Liver (tissue), 9 donors: Measurements from ENCODE around the gene RAB34. TPM values are rescaled to one million over a fixed set of nuclear protein-coding genes. Genes with fewer than 3 reads are reported as not detected.

Experiments used
- DNase-seq: peaks from one replicate; pipeline ENCODE4 v3.0.0-alpha.2; 2017; ENCODE audit warnings: low spot score
- H3K27ac ChIP-seq, 2 donors: one replicate each; pipeline ENCODE4 v1.7.0; 2013; ENCODE audit warnings: inconsistent platforms in 2 of 2, low read length in 2 of 2, control low read depth in 1 of 2, low read depth in 1 of 2, mild to moderate bottlenecking in 1 of 2
- H3K27me3 ChIP-seq, 4 donors: one replicate each; pipeline versions ENCODE4 v1.6.1 to v1.7.0; 2013; ENCODE audit warnings: low read length in 3 of 4, inconsistent platforms in 1 of 4, mild to moderate bottlenecking in 1 of 4, moderate library complexity in 1 of 4; ENCODE audit not compliant: control insufficient read depth in 4 of 4, insufficient read depth in 4 of 4
- H3K36me3 ChIP-seq, 4 donors: one replicate each; pipeline versions ENCODE4 v1.6.1 to v1.7.0; 2013; ENCODE audit warnings: low read length in 3 of 4, mild to moderate bottlenecking in 3 of 4, low read depth in 1 of 4, moderate library complexity in 1 of 4; ENCODE audit not compliant: control insufficient read depth in 4 of 4, insufficient read depth in 3 of 4
- H3K4me1 ChIP-seq, 4 donors: one replicate each; pipeline versions ENCODE4 v1.6.1 to v1.7.0; 2013; ENCODE audit warnings: low read length in 3 of 4, mild to moderate bottlenecking in 3 of 4, moderate library complexity in 1 of 4; ENCODE audit not compliant: control insufficient read depth in 4 of 4, insufficient read depth in 4 of 4
- H3K4me3 ChIP-seq, 3 donors: one replicate each; pipeline versions ENCODE4 v1.6.1 to v1.7.0; 2013; ENCODE audit warnings: low read length in 3 of 3, control low read depth in 1 of 3, low read depth in 1 of 3, mild to moderate bottlenecking in 1 of 3
- H3K9ac ChIP-seq, 2 donors: one replicate each; pipeline ENCODE4 v1.7.0; 2013; ENCODE audit warnings: low read length in 2 of 2, mild to moderate bottlenecking in 2 of 2, moderate library complexity in 2 of 2, control low read depth in 1 of 2, low read depth in 1 of 2
- H3K9me3 ChIP-seq, 4 donors: one replicate each; pipeline versions ENCODE4 v1.6.1 to v1.7.0; 2013; ENCODE audit warnings: low read length in 3 of 4; ENCODE audit not compliant: control insufficient read depth in 4 of 4
- CTCF ChIP-seq: fragments of 150-350 bp; IDR thresholded peaks from 2 replicates; pipeline ENCODE4 v1.5.1; 2017; ENCODE audit warnings: improper control_type of control experiment, low read depth, low read length; ENCODE audit not compliant: missing input control
- EGR1 ChIP-seq, 2 donors: IDR thresholded peaks; 2 replicates each; pipeline ENCODE4 v1.6.1; 2016 to 2018; ENCODE audit warnings: antibody characterized with exemption in 2 of 2, low read depth in 2 of 2
- FOXA1 ChIP-seq: IDR thresholded peaks from 2 replicates; pipeline ENCODE4 v1.6.1; 2016; ENCODE audit warnings: antibody characterized with exemption
- FOXA2 ChIP-seq: IDR thresholded peaks from 2 replicates; pipeline ENCODE4 v1.6.1; 2016; ENCODE audit warnings: antibody characterized with exemption
- GABPA ChIP-seq, 2 donors: IDR thresholded peaks in 1 of 2; conservative IDR thresholded peaks in 1 of 2; 2 replicates each; pipeline ENCODE4 v1.6.1; 2016; ENCODE audit warnings: antibody characterized with exemption in 2 of 2, mild to moderate bottlenecking in 1 of 2, moderate library complexity in 1 of 2
- HNF4A ChIP-seq, 2 donors: conservative IDR thresholded peaks; 2 replicates each; pipeline ENCODE4 v1.6.1; 2016; ENCODE audit warnings: antibody characterized with exemption in 2 of 2, mild to moderate bottlenecking in 2 of 2
- HNF4G ChIP-seq: IDR thresholded peaks from 2 replicates; pipeline ENCODE4 v1.6.1; 2016; ENCODE audit warnings: antibody characterized with exemption
- JUND ChIP-seq, 2 donors: IDR thresholded peaks; 2 replicates each; pipeline ENCODE4 v1.6.1; 2016; ENCODE audit warnings: antibody characterized with exemption in 2 of 2
- MAX ChIP-seq: IDR thresholded peaks from 2 replicates; pipeline ENCODE4 v1.6.1; 2016; ENCODE audit warnings: antibody characterized with exemption
- NR2F2 ChIP-seq: IDR thresholded peaks from 2 replicates; pipeline ENCODE4 v1.6.1; 2016; ENCODE audit warnings: antibody characterized with exemption
- RAD21 ChIP-seq, 2 donors: IDR thresholded peaks; 2 replicates each; pipeline ENCODE4 v1.6.1; 2016; ENCODE audit warnings: antibody characterized with exemption in 2 of 2, mild to moderate bottlenecking in 2 of 2
- REST ChIP-seq: IDR thresholded peaks from 2 replicates; pipeline ENCODE4 v1.6.1; 2016; ENCODE audit warnings: antibody characterized with exemption, mild to moderate bottlenecking
- RXRA ChIP-seq, 2 donors: IDR thresholded peaks; 2 replicates each; pipeline ENCODE4 v1.6.1; 2017 to 2018; ENCODE audit warnings: antibody characterized with exemption in 2 of 2, mild to moderate bottlenecking in 1 of 2
- TAF1 ChIP-seq: conservative IDR thresholded peaks from 2 replicates; pipeline ENCODE4 v1.6.1; 2016; ENCODE audit warnings: antibody characterized with exemption, mild to moderate bottlenecking
- YY1 ChIP-seq: IDR thresholded peaks from 2 replicates; pipeline ENCODE4 v1.6.1; 2016; ENCODE audit warnings: antibody characterized with exemption, mild to moderate bottlenecking
- ZBTB33 ChIP-seq: IDR thresholded peaks from 2 replicates; pipeline ENCODE4 v1.6.1; 2016; ENCODE audit warnings: antibody characterized with exemption
- WGBS: extraction: QIAGEN DNeasy Blood & Tissue Kit; methylation state at CpG from one replicate; pipeline ENCODE4 v1.1.7; 2013; 5-methylcytosine and 5-hydroxymethylcytosine counted together
- polyA plus RNA-seq, 2 donors: library from polyadenylated mRNA; stranded (reverse) in 1 of 2; unstranded in 1 of 2; fragments of 200-250 nt in 1 of 2; fragments of >200 nt in 1 of 2; fragmentation: Nextera tagmentation in 1 of 2; extraction: Ambion mirVana in 1 of 2; gene quantifications; one replicate each; pipeline versions ENCODE4 v1.2.1 to v1.2.3, GENCODE V29; 2013 to 2015
- total RNA-seq, 2 donors: library from RNA; depleted of rRNA; stranded (reverse); fragments of >200 nt; gene quantifications; one replicate each; pipeline ENCODE4 v1.2.3, GENCODE V29; 2014
- donor health status: healthy.
- donor health status: healthy.
- donor health status: healthy.
- donor health status: healthy.
- donor health status: healthy.

Gene RAB34
- total and polyA plus RNA-seq, 4 donors, result 4.5 to 14.3 (median 7.6) TPM

GRCh38 chr17:28758411-28759121, 40.9 kb upstream of the RAB34 start:
- H3K27ac ChIP-seq, result no peak overlapping the region
- TF ChIP-seq JUND (IDR thresholded peaks at IDR 0.05) (no peak), RXRA (IDR thresholded peaks at IDR 0.05) (no peak), HNF4A (conservative IDR thresholded peaks at IDR 0.05) (no peak), YY1 (no peak), HNF4G (no peak), CTCF (no peak), FOXA2 (no peak), NR2F2 (no peak), EGR1 (IDR thresholded peaks at IDR 0.05; ENCODE audit: low read depth in 2 of 2) (no peak), FOXA1 (no peak), GABPA (IDR thresholded peaks at IDR 0.05 in 1 of 2, conservative IDR thresholded peaks at IDR 0.05 in 1 of 2) (no peak), TAF1 (no peak), REST (no peak), RAD21 (IDR thresholded peaks at IDR 0.05) (no peak), MAX (no peak), ZBTB33 (no peak)

More at GRCh38 chr17:28758411-28759121, 40.9 kb upstream of the RAB34 start:
- Histone ChIP-seq H3K36me3 (peaks cover 4 to 27% (median 8%) of the 10 kb centered on the region in 4 donors), H3K9me3 (no peaks in the 10 kb centered on the region), H3K4me3 (no peak overlapping the region), H3K9ac (no peak overlapping the region), H3K27me3 (no peaks in the 10 kb centered on the region), H3K4me1 (peaks cover 0 to 11% (median 7%) of the 10 kb centered on the region in 4 donors)
- WGBS, result 97% methylated on average over 32 of the region's 32 CpGs
- DNase-seq, result no peak
